GM23248 (cell line): Measurements from ENCODE around the gene KATNBL1. TPM values are rescaled to one million over a fixed set of nuclear protein-coding genes. Genes with fewer than 3 reads are reported as not detected.
A peak's percentile ranks its signal among the peaks of the same experiment; 100 is the strongest.

ENCODE experiments used
- DNase-seq: peaks from one replicate; pipeline ENCODE4 v3.0.0-alpha.2; 2015
- H2AFZ ChIP-seq: fragments of 200-600 bp; sonication (generic); 2 replicates; pipeline ENCODE4 v1.6.1; 2016; ENCODE audit warnings: antibody characterized with exemption
- H3F3A ChIP-seq: fragments of 200-600 bp; sonication (generic); 2 replicates; pipeline ENCODE4 v1.6.1; 2016; ENCODE audit warnings: mild to moderate bottlenecking, antibody characterized with exemption, mixed run types; ENCODE audit not compliant: insufficient read depth
- H3K27ac ChIP-seq: fragments of 200-600 bp; sonication (generic); 2 replicates; pipeline ENCODE4 v1.5.1; 2016; ENCODE audit warnings: mild to moderate bottlenecking
- H3K27me3 ChIP-seq: fragments of 200-600 bp; sonication (generic); replicated peaks from 2 replicates; pipeline ENCODE4 v1.6.1; 2016; ENCODE audit warnings: mild to moderate bottlenecking; ENCODE audit not compliant: insufficient read depth
- H3K36me3 ChIP-seq: fragments of 200-600 bp; sonication (generic); 2 replicates; pipeline ENCODE4 v1.6.1; 2016; ENCODE audit warnings: low read depth, mild to moderate bottlenecking
- H3K4me1 ChIP-seq: fragments of 200-600 bp; sonication (generic); 2 replicates; pipeline ENCODE4 v1.6.1; 2016; ENCODE audit warnings: mild to moderate bottlenecking; ENCODE audit not compliant: insufficient read depth
- H3K4me2 ChIP-seq: fragments of 200-600 bp; sonication (generic); one replicate; pipeline ENCODE4 v1.6.1; 2016; ENCODE audit warnings: mild to moderate bottlenecking; ENCODE audit not compliant: unreplicated experiment
- H3K4me3 ChIP-seq: fragments of 200-600 bp; sonication (generic); 2 replicates; pipeline ENCODE4 v1.5.1; 2016; ENCODE audit warnings: mild to moderate bottlenecking
- H3K79me2 ChIP-seq: fragments of 200-600 bp; sonication (generic); 2 replicates; pipeline ENCODE4 v1.6.1; 2016; ENCODE audit warnings: mild to moderate bottlenecking; ENCODE audit not compliant: insufficient read depth
- H3K9ac ChIP-seq: fragments of 200-600 bp; sonication (generic); 2 replicates; pipeline ENCODE4 v1.6.1; 2016; ENCODE audit warnings: mild to moderate bottlenecking
- H3K9me2 ChIP-seq: fragments of 200-600 bp; sonication (generic); 2 replicates; pipeline ENCODE4 v1.6.1; 2016; ENCODE audit warnings: mixed run types, mild to moderate bottlenecking, moderate library complexity; ENCODE audit not compliant: insufficient read depth
- H3K9me3 ChIP-seq: fragments of 200-600 bp; sonication (generic); one replicate; pipeline ENCODE4 v1.6.1; 2017; ENCODE audit warnings: low read depth
- H4K20me1 ChIP-seq: fragments of 200-600 bp; sonication (generic); 2 replicates; pipeline ENCODE4 v1.6.0; 2016; ENCODE audit not compliant: insufficient read depth
- EZH2 ChIP-seq: fragments of 200-600 bp; sonication (generic); IDR thresholded peaks from 2 replicates; pipeline ENCODE4 v1.6.1; 2018; ENCODE audit warnings: antibody characterized with exemption, mild to moderate bottlenecking; ENCODE audit not compliant: insufficient read depth, poor library complexity, severe bottlenecking
- EZH2phosphoT487 ChIP-seq: fragments of 200-600 bp; sonication (generic); IDR thresholded peaks from 2 replicates; pipeline ENCODE4 v1.6.1; 2018; ENCODE audit warnings: antibody characterized with exemption, moderate library complexity, mild to moderate bottlenecking, low read depth; ENCODE audit not compliant: insufficient read depth
- WGBS, 2 experiments: methylation state at CpG; one replicate each; pipeline ENCODE4 v1.1.6; 2015 to 2017; ENCODE audit warnings: low lambda C conversion rate in 2 of 2, low coverage in 1 of 2; ENCODE audit errors: missing lambda C conversion rate in 2 of 2; 5-methylcytosine and 5-hydroxymethylcytosine counted together
- in situ Hi-C: fragments of 300-500 bp; cut with MboI; formaldehyde crosslinking; loops from 2 replicates; pipeline ENCODE4 v1.15.0; 2020
- polyA plus RNA-seq: library from polyadenylated mRNA; unstranded; fragments of >200 nt; fragmentation: Nextera tagmentation; extraction: Ambion mirVana; gene quantifications from 2 replicates; pipeline ENCODE4 v1.2.1, GENCODE V29; 2016
- total RNA-seq: library from RNA; depleted of rRNA; stranded (reverse); fragments of >200 nt; shearing (Covaris generic); gene quantifications from 2 replicates; pipeline ENCODE4 v1.2.3, GENCODE V29; 2014

The KATNBL1 gene
- total and polyA plus RNA-seq, 2 experiments from 2014 or later = 39.3 to 51.9 TPM

DNA sequence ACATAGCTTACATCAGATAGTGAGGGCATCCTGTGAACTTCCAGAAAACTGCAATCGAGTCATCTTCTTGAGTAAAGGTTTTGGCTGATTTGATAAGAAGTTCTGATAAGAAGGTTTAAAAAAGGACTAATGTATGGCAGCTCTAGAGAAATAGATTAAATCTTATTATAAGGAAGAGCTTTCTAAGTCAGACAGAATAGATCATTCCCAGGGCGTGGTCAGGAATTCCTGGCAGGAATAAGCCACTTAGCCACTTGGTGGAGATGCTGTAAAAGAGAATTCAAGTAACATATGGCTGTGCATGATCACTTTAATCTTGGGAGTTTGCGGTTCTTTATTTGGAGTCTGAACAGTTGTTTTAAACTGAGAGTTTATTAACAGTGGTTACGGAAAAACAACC lies 90.6 kb downstream of the KATNBL1 start:
- peaks cover 6% of the 10 kb centered on the region; the same call in 1 of the 2 replicates for H3K4me1 ChIP-seq
- H3F3A ChIP-seq = peaks cover 21% of the 10 kb centered on the region
- no peaks in the 10 kb centered on the region for H3K9me3 ChIP-seq
- peak; percentile 30 for DNase-seq
- H3K4me3 ChIP-seq = no peak overlapping the region
- 51 to 56% methylated on average over 4 of the region's 4 CpGs for WGBS, 2 experiments
- no peak overlapping the region for H3K9ac ChIP-seq
- no peaks in the 10 kb centered on the region for H4K20me1 ChIP-seq
- no peak overlapping the region for H2AFZ ChIP-seq
- no peaks in the 10 kb centered on the region for H3K9me2 ChIP-seq
- in situ Hi-C loops = loop anchor here (25.0 kb wide), 1 partner anchor 243 kb away; the partner anchor contains the start of gene LPCAT4
- no peak overlapping the region for H3K27ac ChIP-seq
- no peak overlapping the region for H3K4me2 ChIP-seq
- TF ChIP-seq EZH2phosphoT487 = no peak
- TF ChIP-seq EZH2 = no peak
- H3K79me2 ChIP-seq = no peaks in the 10 kb centered on the region
- no peaks in the 10 kb centered on the region for H3K27me3 ChIP-seq
- H3K36me3 ChIP-seq = no peaks in the 10 kb centered on the region

DNA sequence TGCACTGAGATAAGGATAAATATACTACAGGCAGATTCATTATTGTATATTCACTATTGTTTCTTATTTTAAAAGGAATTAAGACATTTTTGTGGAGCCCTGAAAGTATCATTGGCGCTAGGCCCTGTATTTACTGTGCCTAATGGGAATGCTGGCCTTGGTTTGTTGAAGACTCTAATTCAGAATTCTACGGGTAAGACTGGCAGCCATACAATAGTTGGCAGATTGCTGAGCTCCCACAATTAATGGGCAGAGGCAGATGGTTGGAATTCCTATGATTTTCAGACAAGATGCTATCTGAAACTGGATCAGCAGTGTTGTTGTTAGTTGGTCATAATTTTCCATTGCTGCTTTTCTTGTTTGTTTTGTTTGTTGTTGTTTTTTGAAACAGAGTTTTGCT lies 93.3 kb downstream of the KATNBL1 start:
- H3K4me2 ChIP-seq = no peak overlapping the region
- H3K79me2 ChIP-seq = no peaks in the 10 kb centered on the region
- no peaks in the 10 kb centered on the region for H3F3A ChIP-seq
- no peaks in the 10 kb centered on the region for H3K27me3 ChIP-seq
- TF ChIP-seq EZH2 = no peak
- no peak for TF ChIP-seq EZH2phosphoT487
- 64 to 70% methylated on average over 2 of the region's 2 CpGs for WGBS, 2 experiments
- H3K9me3 ChIP-seq = no peaks in the 10 kb centered on the region
- H3K9ac ChIP-seq = no peak overlapping the region
- in situ Hi-C loops = loop anchor here (25.0 kb wide), 1 partner anchor 246 kb away; the partner anchor contains the start of gene LPCAT4
- no peaks in the 10 kb centered on the region for H3K36me3 ChIP-seq
- no peaks in the 10 kb centered on the region for H3K4me1 ChIP-seq
- DNase-seq = no peak
- no peak overlapping the region for H2AFZ ChIP-seq
- no peaks in the 10 kb centered on the region for H4K20me1 ChIP-seq
- H3K27ac ChIP-seq = no peak overlapping the region
- H3K9me2 ChIP-seq = no peaks in the 10 kb centered on the region
- no peak overlapping the region for H3K4me3 ChIP-seq

DNA sequence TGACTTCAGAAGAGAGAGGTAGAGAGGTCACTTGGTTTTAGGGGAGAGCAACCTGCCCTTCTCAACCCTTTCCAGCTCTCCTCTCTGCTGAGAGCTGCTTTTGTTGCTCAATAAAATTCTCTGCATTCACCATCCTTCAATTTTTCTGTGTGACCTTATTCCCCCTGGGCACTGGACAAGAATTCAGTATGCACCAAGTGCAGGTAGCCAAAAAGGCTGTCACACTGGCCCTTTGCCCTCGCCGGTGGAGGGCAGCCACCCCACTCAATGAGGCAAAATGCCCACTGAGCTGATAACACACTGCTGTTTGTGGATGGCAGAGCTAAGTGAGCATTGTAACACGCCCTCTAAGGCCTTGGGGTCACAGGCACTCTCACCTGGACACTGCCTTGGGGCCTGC lies 95.2 kb downstream of the KATNBL1 start:
- 62 to 67% methylated on average over 3 of the region's 3 CpGs for WGBS, 2 experiments

DNA sequence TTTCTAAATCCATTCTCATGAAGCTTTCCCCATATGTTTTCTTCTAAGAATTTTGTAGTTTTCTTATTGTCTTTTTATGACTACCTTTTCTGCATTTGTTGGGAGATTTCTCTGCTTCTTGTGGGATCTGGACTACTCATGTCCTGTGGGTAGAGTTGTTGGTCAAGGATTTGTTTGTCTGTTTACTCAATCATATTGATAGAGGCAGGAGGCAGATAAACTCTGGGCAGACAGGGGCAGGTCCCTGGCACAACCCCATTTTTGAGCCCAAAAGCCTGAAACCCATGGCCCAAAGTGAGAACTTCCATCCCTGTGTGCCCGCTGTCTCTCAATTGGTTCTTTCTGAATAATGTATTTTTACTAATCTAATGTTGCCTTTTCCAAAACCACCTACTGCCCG lies 95.7 kb downstream of the KATNBL1 start:
- no peak for DNase-seq
- H3K79me2 ChIP-seq = no peaks in the 10 kb centered on the region
- no peaks in the 10 kb centered on the region for H4K20me1 ChIP-seq
- in situ Hi-C loops = loop anchor here (25.0 kb wide), 1 partner anchor 248 kb away; the partner anchor contains the start of gene LPCAT4
- H3K27ac ChIP-seq = no peak overlapping the region
- H2AFZ ChIP-seq = no peak overlapping the region
- H3K4me2 ChIP-seq = no peak overlapping the region
- H3K9ac ChIP-seq = no peak overlapping the region
- 62 to 68% methylated on average over 2 of the region's 2 CpGs for WGBS, 2 experiments
- TF ChIP-seq EZH2 = no peak
- TF ChIP-seq EZH2phosphoT487 = no peak
- H3K9me3 ChIP-seq = no peaks in the 10 kb centered on the region
- H3K4me1 ChIP-seq = no peaks in the 10 kb centered on the region
- H3K9me2 ChIP-seq = no peaks in the 10 kb centered on the region
- H3K4me3 ChIP-seq = no peak overlapping the region
- H3K36me3 ChIP-seq = no peaks in the 10 kb centered on the region
- no peaks in the 10 kb centered on the region for H3K27me3 ChIP-seq
- no peaks in the 10 kb centered on the region for H3F3A ChIP-seq

More for the DNA sequence above, 95.2 kb downstream of the KATNBL1 start:
- H3K9me3 ChIP-seq = no peaks in the 10 kb centered on the region
- no peak overlapping the region for H3K4me3 ChIP-seq
- no peaks in the 10 kb centered on the region for H3K36me3 ChIP-seq
- no peaks in the 10 kb centered on the region for H3K9me2 ChIP-seq
- no peaks in the 10 kb centered on the region for H3K27me3 ChIP-seq
- H3F3A ChIP-seq = no peaks in the 10 kb centered on the region
- H3K79me2 ChIP-seq = no peaks in the 10 kb centered on the region
- H3K9ac ChIP-seq = no peak overlapping the region
- H3K4me1 ChIP-seq = no peaks in the 10 kb centered on the region
- TF ChIP-seq EZH2 (no peak), EZH2phosphoT487 (no peak)
- in situ Hi-C loops = loop anchor here (25.0 kb wide), 1 partner anchor 248 kb away; the partner anchor contains the start of gene LPCAT4
- no peak overlapping the region for H3K4me2 ChIP-seq
- H2AFZ ChIP-seq = no peak overlapping the region
- no peak for DNase-seq
- no peak overlapping the region for H3K27ac ChIP-seq
- H4K20me1 ChIP-seq = no peaks in the 10 kb centered on the region
